H1 (cell line): ENCODE measurements around the gene LYSMD3. TPM values are rescaled to one million over a fixed set of nuclear protein-coding genes. Genes with fewer than 3 reads are reported as not detected.

Source experiments
- CTCF ChIA-PET: fragments of 300-600 bp; sonication (Branson Sonifier 250); formaldehyde crosslinking; loops from one replicate; lab custom pipeline; 2021; ENCODE audit not compliant: partially characterized antibody; lab: Charles Lee
- POLR2A ChIA-PET: fragments of 300-600 bp; sonication (Branson Sonifier 250); formaldehyde crosslinking; loops from one replicate; lab custom pipeline; 2021; ENCODE audit warnings: inconsistent platforms; ENCODE audit not compliant: partially characterized antibody; lab: Charles Lee
- DNase-seq, 2 experiments: peaks; one replicate each; pipeline versions ENCODE4 v3.0.0 to v3.0.0-alpha.2; 2010 to 2022; ENCODE audit warnings: low spot score in 2 of 2, low read depth in 1 of 2, mixed read lengths in 1 of 2
- FAIRE-seq: peaks from 2 replicates; lab custom pipeline; 2011; peaks lifted over from hg19 to GRCh38; lab: Jason Lieb, UNC
- H2AFZ ChIP-seq: 2 replicates; pipeline ENCODE4 v1.8.1; 2012; ENCODE audit warnings: low read length, inconsistent platforms
- H2AK5ac ChIP-seq: 2 replicates; pipeline ENCODE4 v1.6.1; 2013; ENCODE audit warnings: low read depth, low read length
- H2BK120ac ChIP-seq: replicated peaks from 2 replicates; pipeline ENCODE3; 2013; ENCODE audit warnings: low read depth, low read length, inconsistent platforms
- H2BK12ac ChIP-seq: 2 replicates; pipeline ENCODE4 v1.6.1; 2013; ENCODE audit warnings: low read depth, low read length
- H2BK15ac ChIP-seq: 2 replicates; pipeline ENCODE4 v1.6.1; 2013; ENCODE audit warnings: low read length
- H2BK20ac ChIP-seq: 2 replicates; pipeline ENCODE4 v1.6.1; 2013; ENCODE audit warnings: low read length
- H2BK5ac ChIP-seq: 2 replicates; pipeline ENCODE4 v1.6.1; 2013; ENCODE audit warnings: low read depth, low read length
- H3K14ac ChIP-seq: 2 replicates; pipeline ENCODE4 v1.6.1; 2013; ENCODE audit warnings: inconsistent platforms; ENCODE audit not compliant: insufficient read length
- H3K18ac ChIP-seq: 2 replicates; pipeline ENCODE4 v1.6.1; 2013; ENCODE audit warnings: low read length; ENCODE audit errors: extremely low read depth
- H3K23ac ChIP-seq: 2 replicates; pipeline ENCODE4 v1.6.1; 2013; ENCODE audit warnings: inconsistent platforms; ENCODE audit not compliant: insufficient read length
- H3K23me2 ChIP-seq: 2 replicates; pipeline ENCODE4 v1.6.1; 2013; ENCODE audit warnings: low read depth, low read length
- H3K27ac ChIP-seq: 2 replicates; pipeline ENCODE4 v1.6.1; 2011; ENCODE audit warnings: low read depth, low read length, inconsistent platforms
- H3K27me3 ChIP-seq, 4 experiments: replicated peaks in 1 of 4; 1 replicate in 1 of 4; 2 replicates in 3 of 4; pipeline versions ENCODE4 v1.6.1 to v1.8.1; 2011 to 2013; ENCODE audit warnings: low read length in 3 of 4, mild to moderate bottlenecking in 3 of 4, inconsistent platforms in 2 of 4, mixed read lengths in 2 of 4, moderate library complexity in 1 of 4; ENCODE audit not compliant: control insufficient read depth in 3 of 4, insufficient read depth in 3 of 4; ENCODE audit errors: extremely low read depth in 1 of 4
- H3K36me3 ChIP-seq, 4 experiments: 2 replicates each; pipeline versions ENCODE4 v1.6.1 to v1.8.1; 2011 to 2013; ENCODE audit warnings: mild to moderate bottlenecking in 4 of 4, low read length in 3 of 4, moderate library complexity in 2 of 4, control low read depth in 1 of 4, inconsistent platforms in 1 of 4; ENCODE audit not compliant: insufficient read depth in 4 of 4, control insufficient read depth in 2 of 4
- H3K4ac ChIP-seq: replicated peaks from 2 replicates; pipeline ENCODE3; 2013; ENCODE audit warnings: low read length, low read depth, mixed read lengths, inconsistent platforms; ENCODE audit not compliant: insufficient read length
- H3K4me1 ChIP-seq, 4 experiments: replicated peaks in 1 of 4; 1 replicate in 1 of 4; 2 replicates in 3 of 4; pipeline versions ENCODE4 v1.6.1 to v1.8.1; 2011 to 2013; ENCODE audit warnings: low read length in 3 of 4, inconsistent platforms in 2 of 4, mixed read lengths in 1 of 4; ENCODE audit not compliant: insufficient read depth in 4 of 4, control insufficient read depth in 3 of 4
- H3K4me2 ChIP-seq, 2 experiments: 2 replicates each; pipeline versions ENCODE4 v1.6.1 to v1.8.1; 2011 to 2013; ENCODE audit warnings: low read depth in 2 of 2, low read length in 2 of 2, control low read depth in 1 of 2, inconsistent platforms in 1 of 2, mild to moderate bottlenecking in 1 of 2; ENCODE audit not compliant: insufficient read depth in 1 of 2
- H3K4me3 ChIP-seq, 4 experiments: fragments of 200-600, 300-600 bp in 1 of 4; sonication (generic), shearing (Covaris generic), sonication (Bioruptor Twin) in 1 of 4; 2 replicates each; pipeline versions ENCODE4 v1.5.1 to v1.8.1; 2011 to 2016; ENCODE audit warnings: low read length in 4 of 4, low read depth in 3 of 4, control low read depth in 2 of 4, inconsistent platforms in 2 of 4, mild to moderate bottlenecking in 2 of 4, mixed read lengths in 1 of 4, moderate library complexity in 1 of 4; ENCODE audit not compliant: insufficient read depth in 2 of 4; ENCODE audit errors: extremely low read depth in 1 of 4
- H3K56ac ChIP-seq: replicated peaks from 2 replicates; pipeline ENCODE3; 2013; ENCODE audit warnings: low read depth, mild to moderate bottlenecking, mixed read lengths, low read length, inconsistent platforms; ENCODE audit not compliant: insufficient read length
- H3K79me1 ChIP-seq: 2 replicates; pipeline ENCODE4 v1.6.1; 2013; ENCODE audit warnings: low read depth, low read length, control low read depth
- H3K79me2 ChIP-seq, 2 experiments: 2 replicates each; pipeline versions ENCODE4 v1.6.1 to v1.8.1; 2012 to 2013; ENCODE audit warnings: low read length in 2 of 2, mild to moderate bottlenecking in 2 of 2, inconsistent platforms in 1 of 2; ENCODE audit not compliant: insufficient read depth in 2 of 2, control insufficient read depth in 1 of 2
- H3K9ac ChIP-seq, 4 experiments: replicated peaks in 1 of 4; 1 replicate in 1 of 4; 2 replicates in 3 of 4; pipeline versions ENCODE4 v1.6.1 to v1.8.1; 2011 to 2013; ENCODE audit warnings: low read depth in 3 of 4, low read length in 3 of 4, control low read depth in 2 of 4, mild to moderate bottlenecking in 2 of 4, moderate library complexity in 2 of 4, inconsistent platforms in 1 of 4; ENCODE audit errors: extremely low read depth in 1 of 4
- H3K9me3 ChIP-seq, 2 experiments: 2 replicates each; pipeline versions ENCODE4 v1.6.1 to v1.8.1; 2012 to 2013; ENCODE audit warnings: mild to moderate bottlenecking in 2 of 2, moderate library complexity in 2 of 2, control low read depth in 1 of 2, inconsistent platforms in 1 of 2, low read depth in 1 of 2, low read length in 1 of 2, mixed read lengths in 1 of 2; ENCODE audit not compliant: insufficient read depth in 2 of 2
- H4K20me1 ChIP-seq, 2 experiments: replicated peaks in 1 of 2; 2 replicates each; pipeline versions ENCODE3 to v1.8.1; 2011 to 2013; ENCODE audit warnings: inconsistent platforms in 2 of 2, low read length in 2 of 2, mild to moderate bottlenecking in 1 of 2; ENCODE audit not compliant: insufficient read depth in 2 of 2, control insufficient read depth in 1 of 2
- H4K5ac ChIP-seq: 2 replicates; pipeline ENCODE4 v1.6.1; 2013; ENCODE audit warnings: low read length, low read depth, mixed read lengths, inconsistent platforms; ENCODE audit not compliant: insufficient read length
- H4K8ac ChIP-seq: 2 replicates; pipeline ENCODE4 v1.8.0; 2013; ENCODE audit warnings: mild to moderate bottlenecking, moderate library complexity, low read length, inconsistent platforms; ENCODE audit not compliant: insufficient read depth; ENCODE audit errors: extremely low read depth
- H4K91ac ChIP-seq: replicated peaks from 2 replicates; pipeline ENCODE3; 2013; ENCODE audit warnings: low read length, mixed read lengths, inconsistent platforms; ENCODE audit not compliant: insufficient read length
- CBX5 ChIP-seq: fragments of 300-800, 300-1000 bp; sonication (generic); IDR thresholded peaks from 2 replicates; pipeline ENCODE4 v1.7.1; 2016; ENCODE audit warnings: antibody characterized with exemption, low read length, low read depth
- FOSL1 ChIP-seq: IDR thresholded peaks from 2 replicates; pipeline ENCODE4 v1.6.1; 2011; ENCODE audit warnings: mild to moderate bottlenecking, low read depth, low read length, moderate library complexity; ENCODE audit not compliant: insufficient read depth
- SUZ12 ChIP-seq: fragments of 200-600 bp; sonication (generic); IDR thresholded peaks from 2 replicates; pipeline ENCODE4 v1.6.1; 2012; ENCODE audit warnings: mild to moderate bottlenecking, inconsistent platforms, low read length, moderate library complexity, mixed read lengths
- WGBS, 2 experiments: shearing (Covaris generic) in 1 of 2; methylation state at CpG; one replicate each; pipeline versions ENCODE4 v1.1.6 to v1.1.7; 2013 to 2015; ENCODE audit warnings: low lambda C conversion rate in 2 of 2, mixed read lengths in 2 of 2, inconsistent platforms in 1 of 2, low coverage in 1 of 2, missing lambda C conversion rate in 1 of 2; ENCODE audit not compliant: insufficient replicate concordance in 2 of 2, insufficient coverage in 1 of 2, insufficient read length in 1 of 2; ENCODE audit errors: extremely low coverage in 1 of 2, missing lambda C conversion rate in 1 of 2; 5-methylcytosine and 5-hydroxymethylcytosine counted together
- polyA plus RNA-seq, 7 experiments: library from polyadenylated mRNA; depleted of rRNA in 3 of 7; stranded (reverse) in 5 of 7; unstranded in 2 of 7; fragments of >200 nt in 5 of 7; fragments of 200-250 nt in 2 of 7; gene quantifications; 1 replicate in 5 of 7; 2 replicates in 1 of 7; 4 replicates in 1 of 7; pipeline versions ENCODE4 v1.2.1 to v1.2.3, GENCODE V29; 2011 to 2013; ENCODE audit warnings: missing spikeins in 2 of 7, mixed read lengths in 2 of 7
- total RNA-seq: library from RNA; stranded (reverse); fragmentation: NEBNext Ultra II Directional; extraction: Animal tissue kit (Norgen Biotek cat#: 25700); gene quantifications from 2 replicates; pipeline ENCODE4 v1.2.1, GENCODE V29; 2021

LYSMD3 gene
- total and polyA plus RNA-seq, 2 of the 8 experiments (the other 6 are each of a cell fraction or from before 2014, with no cell fraction given), result 3.7 to 14.9 TPM

DNA sequence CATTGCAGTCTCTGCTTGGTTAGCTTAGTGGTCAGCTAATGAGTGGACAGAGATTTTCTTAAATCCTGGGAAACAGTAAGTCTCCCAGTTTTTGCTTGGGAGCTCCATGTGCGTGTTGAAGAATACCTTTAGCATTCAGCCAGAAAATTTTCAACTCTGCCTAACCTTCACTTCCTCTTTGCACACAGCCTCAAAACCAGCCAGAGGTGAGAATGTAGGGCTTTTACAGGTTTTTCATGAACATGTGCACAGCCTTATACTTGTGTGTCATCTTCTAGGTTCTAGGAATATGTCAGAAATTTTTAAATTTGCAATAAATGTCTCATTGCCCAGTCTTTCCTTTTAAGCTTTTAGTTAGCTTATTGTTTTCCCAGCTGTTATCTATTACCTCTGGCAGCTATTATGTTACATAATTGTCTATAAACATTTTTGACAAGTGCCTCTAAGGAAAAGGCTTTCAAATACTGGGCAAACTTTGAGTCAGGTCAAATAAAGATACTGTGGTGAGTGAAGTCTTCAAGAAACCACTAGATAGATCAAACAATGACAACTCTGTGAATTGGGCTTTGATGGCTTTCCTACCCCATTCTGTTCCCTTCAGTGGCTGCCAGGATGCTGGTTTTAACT lies 41.9 kb upstream of the LYSMD3 start:
- DNase-seq (no peak), FAIRE-seq (no peak)
- peaks cover 0 to 7% (median 4%) of the 10 kb centered on the region in 4 experiments; a peak in 4 of 7 replicates for H3K4me1 ChIP-seq
- H2BK12ac ChIP-seq, result no peak overlapping the region
- no peak overlapping the region for H2BK5ac ChIP-seq
- no peak overlapping the region for H3K4me3 ChIP-seq
- H3K27me3 ChIP-seq, result peaks cover 0 to 2% (median 0%) of the 10 kb centered on the region in 4 experiments; a peak in 1 of 7 replicates
- H3K56ac ChIP-seq, result no peak overlapping the region
- H3K79me1 ChIP-seq, result 0 out of 2 replicates have a peak, but pooled peaks cover 3% of the 10 kb centered on the region
- no peak overlapping the region for H3K18ac ChIP-seq
- no peak overlapping the region for H3K23ac ChIP-seq
- H3K36me3 ChIP-seq, result peaks cover 0 to 3% (median 1%) of the 10 kb centered on the region in 4 experiments; a peak in 2 of 8 replicates
- no peak overlapping the region for H3K14ac ChIP-seq
- H3K9me3 ChIP-seq, result peaks cover 5 to 8% of the 10 kb centered on the region in 2 experiments; a peak in 2 of 4 replicates
- H3K27ac ChIP-seq, result no peak overlapping the region
- H3K23me2 ChIP-seq, result no peaks in the 10 kb centered on the region
- peaks cover 26 to 99% of the 10 kb centered on the region in 2 experiments for H3K79me2 ChIP-seq
- H2BK15ac ChIP-seq, result no peak overlapping the region
- no peak overlapping the region for H4K5ac ChIP-seq
- 84% methylated on average over 1 of the region's 1 CpG; no CpG with 5 or more reads in 1 of the 2 experiments for WGBS, 2 experiments
- H3K4ac ChIP-seq, result no peak overlapping the region
- H4K20me1 ChIP-seq, result peaks cover 5 to 8% of the 10 kb centered on the region in 2 experiments
- ChIA-PET CTCF (no interaction called here), POLR2A (interaction anchor here (1.2 kb wide), 1 partner anchor 9 kb away, joined by 3 read pairs; no protein-coding TSS in a partner anchor)
- H4K91ac ChIP-seq, result no peak overlapping the region
- H2AK5ac ChIP-seq, result no peak overlapping the region
- no peak overlapping the region for H3K4me2 ChIP-seq
- H2BK20ac ChIP-seq, result no peak overlapping the region
- no peak overlapping the region for H4K8ac ChIP-seq
- no peak overlapping the region for H2BK120ac ChIP-seq
- H3K9ac ChIP-seq, result no peak overlapping the region
- H2AFZ ChIP-seq, result no peak overlapping the region
- TF ChIP-seq CBX5, result no peak
- TF ChIP-seq SUZ12, result no peak
- no peak for TF ChIP-seq FOSL1
